Medulla oblongata (tissue), 1 donor: ENCODE data around the gene CLCN4.

Experiments used
- DNase-seq: peaks from one replicate; pipeline ENCODE4 v3.0.0-alpha.2; 2015; ENCODE audit errors: extremely low spot score

Gene CLCN4

GRCh38 chrX:10195947-10196346 is 39.2 kb downstream of the CLCN4 start:
- no peak for DNase-seq

- DNase-seq: no peak
These were observed 40.8 kb downstream of the CLCN4 start for GRCh38 chrX:10197279-10198210.

GRCh38 chrX:10198254-10198653 is 41.5 kb downstream of the CLCN4 start:
- no peak for DNase-seq

- DNase-seq: no peak
These were observed 42.4 kb downstream of the CLCN4 start for GRCh38 chrX:10199212-10199611.

GRCh38 chrX:10203617-10204016 is 46.8 kb downstream of the CLCN4 start:
- no peak for DNase-seq

- DNase-seq: peak; percentile 8
These were observed 49.5 kb downstream of the CLCN4 start for GRCh38 chrX:10206317-10206716.

GRCh38 chrX:10208281-10208856 is 51.6 kb downstream of the CLCN4 start:
- no peak for DNase-seq

- no peak for DNase-seq
These were observed 52.2 kb downstream of the CLCN4 start for GRCh38 chrX:10208953-10209352.

- DNase-seq: no peak
These were observed 55.6 kb downstream of the CLCN4 start for GRCh38 chrX:10212395-10212794.

GRCh38 chrX:10213716-10214115 is 56.9 kb downstream of the CLCN4 start:
- no peak for DNase-seq

- DNase-seq: no peak
These were observed 59.4 kb downstream of the CLCN4 start for GRCh38 chrX:10216208-10216607.

- no peak for DNase-seq
These were observed 60.4 kb downstream of the CLCN4 start for GRCh38 chrX:10217198-10217597.

- DNase-seq: no peak
These were observed 64.9 kb downstream of the CLCN4 start for GRCh38 chrX:10221651-10222050.

GRCh38 chrX:10223276-10223675 is 66.5 kb downstream of the CLCN4 start:
- no peak for DNase-seq

- DNase-seq: no peak
These were observed 67.0 kb downstream of the CLCN4 start for GRCh38 chrX:10223781-10224180.

- no peak for DNase-seq
These were observed 73.4 kb downstream of the CLCN4 start for GRCh38 chrX:10230222-10230621.

GRCh38 chrX:10231461-10231860 is 74.7 kb downstream of the CLCN4 start:
- no peak for DNase-seq

- no peak for DNase-seq
These were observed 76.4 kb downstream of the CLCN4 start for GRCh38 chrX:10233173-10233572.

- no peak for DNase-seq
These were observed 76.9 kb downstream of the CLCN4 start for GRCh38 chrX:10233696-10234095.

- no peak for DNase-seq
These were observed 79.1 kb downstream of the CLCN4 start for GRCh38 chrX:10235851-10236250.

GRCh38 chrX:10237241-10237640 is 80.5 kb downstream of the CLCN4 start:
- no peak for DNase-seq

GRCh38 chrX:10239611-10240064 is 82.9 kb downstream of the CLCN4 start:
- DNase-seq: no peak

GRCh38 chrX:10240918-10241317 is 84.1 kb downstream of the CLCN4 start:
- DNase-seq: no peak
